NCI-H1092 treated with DMSO at 0.1 percent for 48 hours (cell line): Measurements from ENCODE around the gene RAB3IL1.
A peak's percentile ranks its signal among the peaks of the same experiment; 100 is the strongest.
"Not testable (repeated sequence)": the region's sequence is repeated elsewhere in the genome, so short reads cannot be mapped to it uniquely, and the experiment has no call there.

Experiments
- DNase-seq: peaks from one replicate; lab custom pipeline; 2025; lab: John Stamatoyannopoulos, UW

The RAB3IL1 gene

GRCh38 chr11:61885784-61886580 is 31.4 kb downstream of the RAB3IL1 start:
- DNase-seq = no peak

GRCh38 chr11:61885166-61885778 is 32.1 kb downstream of the RAB3IL1 start:
- no peak for DNase-seq

- DNase-seq = no peak
Measured at GRCh38 chr11:61883947-61884346, 33.4 kb downstream of the RAB3IL1 start.

GRCh38 chr11:61883327-61883726 is 34.0 kb downstream of the RAB3IL1 start:
- DNase-seq = no peak

GRCh38 chr11:61882879-61883278 is 34.5 kb downstream of the RAB3IL1 start:
- DNase-seq = no peak

- DNase-seq = not testable (repeated sequence)
Measured at GRCh38 chr11:61882267-61882666, 35.1 kb downstream of the RAB3IL1 start.

- DNase-seq = no peak
Measured at GRCh38 chr11:61881397-61881796, 36.0 kb downstream of the RAB3IL1 start.

GRCh38 chr11:61880454-61880853 is 36.9 kb downstream of the RAB3IL1 start:
- no peak for DNase-seq

- no peak for DNase-seq
Measured at GRCh38 chr11:61880031-61880430, 37.3 kb downstream of the RAB3IL1 start.

GRCh38 chr11:61879152-61879551 is 38.2 kb downstream of the RAB3IL1 start:
- no peak for DNase-seq

- DNase-seq = no peak
Measured at GRCh38 chr11:61875698-61876097, 41.7 kb downstream of the RAB3IL1 start.

- no peak for DNase-seq
Measured at GRCh38 chr11:61874853-61875252, 42.5 kb downstream of the RAB3IL1 start.

GRCh38 chr11:61874377-61874809 is 43.0 kb downstream of the RAB3IL1 start:
- no peak for DNase-seq

- no peak for DNase-seq
Measured at GRCh38 chr11:61873588-61874376, 43.6 kb downstream of the RAB3IL1 start.

- DNase-seq = no peak
Measured at GRCh38 chr11:61872935-61873565, 44.3 kb downstream of the RAB3IL1 start.

GRCh38 chr11:61871158-61871597 is 46.2 kb downstream of the RAB3IL1 start:
- peak; percentile 84 for DNase-seq

GRCh38 chr11:61870541-61871031 is 46.8 kb downstream of the RAB3IL1 start:
- no peak for DNase-seq

- DNase-seq = no peak
Measured at GRCh38 chr11:61869708-61870451, 47.5 kb downstream of the RAB3IL1 start.

GRCh38 chr11:61869429-61869707 is 48.0 kb downstream of the RAB3IL1 start:
- no peak for DNase-seq

- DNase-seq = no peak
Measured at GRCh38 chr11:61868571-61869428, 48.6 kb downstream of the RAB3IL1 start.

GRCh38 chr11:61866958-61867343 is 50.4 kb downstream of the RAB3IL1 start:
- DNase-seq = no peak
